Measurements from ENCODE around the gene GFPT1.
"Not testable (repeated sequence)": the region's sequence is repeated elsewhere in the genome, so short reads cannot be mapped to it uniquely, and the experiment has no call there.

GFPT1 gene

DNA sequence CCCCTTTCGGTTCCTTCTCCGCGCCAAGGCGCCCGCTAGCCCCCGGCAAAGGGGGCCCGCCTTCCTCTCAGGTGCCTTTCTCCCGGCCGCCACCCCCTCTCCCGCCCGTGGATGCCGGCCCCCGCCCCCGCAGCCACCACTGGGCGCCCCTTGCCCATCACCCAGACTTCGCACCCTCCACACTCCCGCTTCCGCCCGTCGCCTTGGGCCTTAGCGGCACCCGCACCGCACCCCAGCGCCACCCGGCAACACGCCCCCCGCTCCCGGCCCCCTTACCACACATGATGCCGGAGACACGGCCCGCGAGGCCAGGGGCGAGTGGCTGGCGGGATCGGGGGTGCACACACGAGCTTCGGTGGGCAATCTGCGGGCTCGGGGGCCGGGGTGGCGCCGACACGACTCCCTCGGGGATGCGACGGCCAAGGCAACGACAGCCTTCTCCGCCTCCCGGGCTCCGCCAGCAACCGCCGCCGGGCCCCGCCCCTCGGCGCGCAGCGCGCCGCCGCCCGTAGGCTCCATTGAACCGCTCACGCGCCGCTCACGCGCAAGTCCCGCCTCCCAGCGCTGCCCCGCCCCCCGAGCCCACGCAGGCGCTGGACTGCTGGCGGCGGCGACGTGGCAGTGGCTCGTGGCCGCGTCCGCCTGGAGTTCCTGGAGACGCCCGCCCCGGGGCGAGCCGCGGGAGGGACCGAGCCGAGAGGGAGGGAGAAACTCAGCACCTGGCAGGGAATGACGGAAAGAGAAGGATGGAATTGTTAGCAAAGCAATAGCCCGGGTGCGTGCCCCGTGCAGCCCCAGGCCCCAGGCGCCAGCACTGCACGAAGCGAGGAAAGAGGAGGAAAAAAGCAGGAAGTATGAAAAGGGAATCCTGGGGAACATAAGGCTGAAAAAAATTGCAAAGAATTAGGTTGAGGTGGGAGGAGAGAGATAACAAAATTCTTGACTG is at the start of gene GFPT1:
GFPT1 (minus strand) TSS at position 439 of the 946 bp plus-strand sequence; CDS start at position 283, 156 bp downstream.
- peak; percentile 91 for DNase-seq

DNA sequence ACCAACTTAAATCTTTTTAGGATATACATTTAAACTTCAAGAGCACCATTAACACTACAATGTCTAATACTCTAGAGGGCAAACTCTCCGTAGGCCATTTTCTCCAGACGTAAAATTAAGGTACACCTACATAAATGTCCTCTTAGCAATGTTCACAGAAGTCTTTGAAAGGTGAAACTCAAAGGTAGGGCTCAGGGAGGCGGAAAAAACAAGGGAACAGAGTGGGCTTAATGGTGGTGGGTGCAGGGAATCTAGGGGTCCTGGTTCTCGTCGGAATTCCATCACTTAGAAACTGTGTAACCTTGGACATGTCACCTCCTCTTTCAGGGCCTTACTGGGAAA is 49.5 kb upstream of the GFPT1 start:
- peak; percentile 46 for DNase-seq

DNA sequence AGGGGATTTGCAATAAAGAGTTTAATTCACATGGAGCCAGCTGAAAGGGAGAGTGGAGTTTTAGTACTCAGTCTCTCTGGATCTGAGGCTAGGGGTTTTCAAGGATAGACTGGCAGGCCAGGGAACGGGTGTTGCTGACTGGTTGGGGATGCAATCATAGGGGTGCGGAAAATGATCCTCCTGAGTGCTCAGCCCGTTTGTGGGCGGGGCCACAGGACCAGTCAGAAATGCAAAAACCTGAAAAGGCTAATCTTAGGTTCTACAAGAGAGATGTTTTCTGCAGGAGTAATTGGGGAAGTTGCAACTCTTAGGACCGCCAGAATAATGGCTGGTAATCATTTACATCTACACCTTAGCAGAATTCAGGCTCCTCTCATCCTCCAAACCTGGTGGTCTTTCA is 47.7 kb upstream of the GFPT1 start:
- DNase-seq, result no peak

DNA sequence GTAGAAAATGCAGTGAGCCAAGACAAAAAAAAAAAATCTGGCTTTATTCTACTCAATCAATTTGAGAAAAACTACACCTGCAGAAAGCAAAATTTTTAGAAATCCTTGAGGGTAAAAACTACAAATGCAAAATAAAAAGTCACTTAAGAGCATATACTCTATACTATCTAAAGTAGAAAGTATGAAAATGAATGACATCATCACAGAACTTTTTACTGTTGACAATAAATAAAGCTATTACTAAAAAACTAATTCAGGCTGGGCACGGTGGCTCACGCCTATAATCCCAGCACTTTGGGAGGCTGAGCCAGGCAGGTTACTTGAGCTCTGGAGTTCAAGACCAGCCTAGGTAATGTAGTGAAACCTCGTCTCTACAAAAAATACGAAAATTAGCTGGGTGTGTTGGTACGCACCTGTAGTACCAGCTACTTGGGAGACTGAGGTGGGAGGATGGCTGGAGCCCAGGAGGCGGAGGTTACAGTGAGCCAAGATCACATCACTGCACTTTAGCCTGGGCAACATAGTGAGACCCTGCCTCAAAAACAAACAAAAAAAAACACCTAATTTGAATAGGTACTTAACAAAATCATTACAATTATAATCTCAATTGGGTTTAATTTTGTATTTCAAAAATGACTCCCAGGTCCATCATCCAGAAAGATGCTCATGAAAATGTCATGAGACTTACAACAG is 42.6 kb upstream of the GFPT1 start:
- DNase-seq, result no peak

DNA sequence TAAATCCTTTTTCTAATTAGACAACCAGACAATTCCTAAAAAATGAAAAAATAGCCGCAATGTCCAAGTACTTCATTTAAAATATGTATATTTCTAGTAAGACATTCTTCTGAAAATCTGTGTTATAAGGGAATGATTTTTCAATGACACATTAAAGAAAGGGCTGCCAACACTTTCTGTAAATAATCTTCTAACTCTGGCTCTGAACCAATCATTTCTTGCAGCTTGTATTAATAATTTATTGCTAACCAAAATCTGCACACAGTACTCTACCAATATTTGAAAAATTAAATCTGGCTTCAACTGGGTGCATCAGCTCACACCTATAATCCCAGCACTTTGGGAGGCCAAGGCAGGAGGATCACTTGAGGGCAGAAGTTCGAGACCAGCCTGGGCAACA is 42.0 kb upstream of the GFPT1 start:
- no peak for DNase-seq

DNA sequence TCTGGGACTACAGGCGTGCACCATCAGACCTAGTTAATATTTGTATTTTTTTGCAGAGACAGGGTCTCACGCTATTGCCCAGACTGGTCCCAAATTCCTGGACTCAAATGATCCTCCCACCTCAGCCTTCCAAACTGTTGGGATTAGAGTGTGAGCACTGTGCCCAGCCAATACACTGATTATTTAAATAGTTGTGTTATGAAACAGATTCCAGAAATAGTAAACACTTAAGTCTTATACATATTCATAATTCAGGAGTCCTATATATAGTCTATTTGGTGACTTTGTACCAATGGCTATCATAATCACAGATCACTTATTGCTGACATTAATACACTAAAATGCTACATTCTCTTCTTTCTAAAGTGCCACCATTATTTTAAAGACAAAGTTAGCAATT is 37.4 kb upstream of the GFPT1 start:
- no peak for DNase-seq

DNA sequence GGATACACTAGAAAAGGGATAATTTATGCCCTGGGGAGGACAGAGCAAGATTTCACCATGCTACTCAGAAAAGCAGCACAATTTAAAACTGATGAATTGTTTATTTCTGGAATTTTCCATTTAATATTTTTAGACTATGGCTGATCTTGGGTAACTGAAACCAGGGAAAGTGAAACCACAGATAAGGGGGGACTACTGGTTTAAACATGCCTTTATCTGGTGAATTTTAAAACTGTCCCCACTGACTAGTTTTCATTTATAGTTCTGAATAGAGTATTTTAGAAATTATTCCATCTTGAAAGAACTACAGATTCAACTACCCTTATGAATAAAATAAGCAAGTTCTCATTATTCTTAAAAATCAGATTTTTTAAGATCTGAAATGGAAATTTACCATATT is 35.2 kb upstream of the GFPT1 start:
- no peak for DNase-seq

DNA sequence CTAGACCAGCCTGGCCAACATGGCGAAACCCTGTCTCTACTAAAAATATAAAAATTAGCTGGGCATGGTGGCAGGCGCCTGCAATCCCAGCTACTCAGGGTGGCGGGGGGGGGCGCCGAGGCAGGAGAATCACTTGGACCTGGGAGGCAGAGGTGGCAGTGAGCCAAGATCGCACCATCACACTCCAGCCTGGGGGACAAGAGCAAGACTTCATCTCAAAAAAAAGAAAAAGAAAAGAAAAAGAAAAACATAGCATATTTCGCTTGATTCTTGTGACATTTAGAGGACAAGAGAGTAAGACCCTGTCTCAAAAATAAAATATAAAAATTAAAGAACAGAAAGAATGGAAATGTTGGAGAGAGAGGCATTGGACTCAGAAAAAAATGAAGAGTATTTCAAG is 32.1 kb upstream of the GFPT1 start:
- DNase-seq, result not testable (repeated sequence)

DNA sequence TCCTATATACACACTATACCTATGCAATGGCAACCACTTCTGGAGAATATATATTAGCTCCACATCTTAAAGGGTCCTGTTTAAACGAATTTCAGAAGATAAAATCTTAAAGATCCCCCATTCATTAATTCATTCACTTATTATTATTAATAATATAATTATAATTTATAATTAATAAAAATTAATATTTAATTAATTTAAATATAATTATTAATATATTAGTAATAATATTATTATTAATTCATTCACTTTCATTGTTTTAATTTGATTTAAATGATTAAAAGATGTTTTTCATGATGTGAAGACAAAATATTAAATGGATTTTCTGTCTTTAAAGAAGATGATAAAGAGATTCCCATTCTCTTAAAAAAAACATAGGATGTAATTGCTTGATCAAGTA is 29.1 kb upstream of the GFPT1 start:
- no peak for DNase-seq

DNA sequence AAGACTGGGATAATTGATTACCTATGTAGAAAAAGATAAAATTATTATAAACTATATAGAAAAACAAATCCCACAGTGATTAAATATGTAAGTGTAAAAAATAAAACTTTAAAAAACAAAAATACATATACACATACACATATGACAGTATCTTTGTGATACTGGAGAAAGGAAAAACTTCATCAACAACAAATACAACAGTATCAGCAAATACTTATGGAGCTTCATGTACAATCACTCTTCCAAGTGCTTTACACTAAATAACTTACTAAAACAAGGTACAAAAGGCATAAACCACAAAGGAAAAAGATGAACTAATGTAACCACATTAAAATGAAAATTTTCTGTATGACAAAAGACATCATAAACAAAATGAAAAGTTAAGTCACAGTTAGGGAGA is 24.1 kb upstream of the GFPT1 start:
- DNase-seq, result no peak

DNA sequence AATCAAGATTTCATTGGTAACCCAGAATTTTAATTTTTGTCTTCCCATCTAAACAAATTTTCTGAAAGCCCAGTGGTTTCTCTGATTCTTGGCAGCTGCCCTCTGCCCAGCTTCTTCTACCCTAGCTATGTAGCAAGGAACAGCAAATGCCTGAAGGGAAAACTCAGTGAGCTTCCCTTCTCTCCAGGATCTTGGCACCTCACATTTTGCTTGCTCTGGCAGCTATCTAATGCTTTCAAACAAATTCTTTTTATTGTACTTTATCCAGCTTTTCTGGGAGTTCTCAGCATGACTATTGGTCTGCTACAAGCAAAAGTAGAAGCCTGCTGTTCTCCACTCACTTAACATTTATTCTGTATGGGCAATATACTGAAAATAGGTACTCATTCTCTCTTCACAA is 18.3 kb upstream of the GFPT1 start:
- DNase-seq, result no peak

DNA sequence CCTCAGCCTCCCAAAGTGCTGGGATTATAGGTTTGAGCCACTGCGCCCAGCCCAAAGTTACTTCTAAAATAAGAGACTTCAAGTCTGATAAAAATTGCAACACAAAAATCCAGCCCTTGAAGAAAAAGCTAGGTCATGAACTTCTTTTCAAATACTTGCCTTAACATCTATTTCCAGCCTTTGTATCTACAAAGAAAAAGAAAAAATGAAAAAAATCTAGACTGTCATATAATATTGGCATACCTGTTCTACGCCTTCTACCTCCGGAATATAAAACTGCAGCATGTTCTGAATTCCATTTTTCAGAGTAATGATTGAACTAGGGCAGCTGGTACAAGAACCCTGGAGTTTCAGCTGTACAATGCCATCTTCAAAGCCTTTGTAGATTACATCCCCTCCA is 13.1 kb upstream of the GFPT1 start:
- no peak for DNase-seq

DNA sequence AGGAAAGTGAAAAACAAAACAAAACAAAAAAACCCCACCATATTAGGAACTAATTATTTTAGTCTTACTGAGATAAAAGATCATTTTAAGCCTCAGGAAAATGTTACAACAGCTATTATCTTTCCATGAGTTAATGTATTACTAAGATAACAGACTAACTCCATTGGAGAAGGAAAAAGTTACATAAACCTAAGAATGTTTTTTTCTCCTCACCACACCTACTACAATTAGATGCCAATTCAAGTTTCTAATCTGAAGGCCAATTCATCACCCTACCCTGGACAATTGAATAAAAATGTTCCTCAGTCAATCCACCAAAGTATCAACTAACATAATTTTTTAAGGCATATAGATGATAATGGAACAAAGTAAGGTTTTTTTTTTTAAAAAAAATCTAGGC is 10.2 kb upstream of the GFPT1 start:
- no peak for DNase-seq

DNA sequence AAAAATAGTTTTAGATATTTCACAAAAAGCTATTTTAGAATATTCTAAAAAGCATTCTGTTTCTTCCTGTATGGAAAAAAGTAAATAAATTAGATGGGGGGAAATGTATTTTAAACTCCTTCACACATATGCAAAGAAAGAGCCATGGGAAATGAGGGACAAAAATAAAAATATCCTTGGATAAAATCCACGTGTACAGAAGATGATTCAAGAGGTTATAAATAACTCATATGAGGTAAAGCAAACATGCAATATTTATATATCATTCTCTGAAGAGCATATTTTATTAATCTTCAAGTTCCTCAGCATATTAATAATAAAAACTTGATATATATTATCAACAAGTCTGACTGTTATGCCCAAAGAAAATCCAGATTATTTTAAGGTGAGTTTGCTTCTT is 8.8 kb upstream of the GFPT1 start:
- DNase-seq, result no peak

DNA sequence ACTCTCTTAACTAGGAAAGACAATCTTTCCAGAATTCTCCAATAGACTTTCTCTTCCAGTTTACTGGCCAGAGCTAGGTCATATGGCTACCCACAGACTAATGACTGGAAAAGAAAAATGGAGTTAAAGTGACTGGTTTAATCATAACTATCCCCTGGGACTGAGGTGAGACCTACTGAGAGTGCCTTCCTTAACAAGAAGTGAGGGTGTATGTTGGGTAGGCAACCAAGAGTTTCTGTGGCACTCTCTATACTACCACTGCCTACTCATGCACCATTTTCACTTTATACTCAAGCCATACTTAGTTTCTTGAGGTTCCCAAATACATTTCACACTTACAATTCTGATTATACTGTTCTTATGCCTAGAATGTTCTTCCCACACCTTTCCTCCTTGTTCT is 6.9 kb upstream of the GFPT1 start:
- DNase-seq, result no peak

DNA sequence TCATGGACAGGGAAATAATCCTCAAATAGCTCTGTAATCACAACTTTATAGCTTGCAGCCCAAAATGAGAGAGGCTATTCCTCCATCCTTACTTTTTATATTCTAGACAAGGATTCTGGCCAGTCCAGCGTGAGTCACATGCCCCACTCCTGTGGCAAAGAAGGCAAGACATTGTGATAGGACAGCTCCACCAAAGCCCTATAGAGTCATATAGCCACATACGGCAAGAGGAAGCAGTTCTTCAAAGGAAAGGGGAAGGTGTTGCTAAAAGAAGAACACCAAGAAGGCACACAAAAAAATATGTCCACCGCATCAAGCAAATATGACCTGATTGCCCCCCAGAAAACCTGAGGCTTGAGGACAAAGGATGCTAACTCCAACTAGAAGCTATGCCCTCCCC is 3.4 kb upstream of the GFPT1 start:
- DNase-seq, result no peak

DNA sequence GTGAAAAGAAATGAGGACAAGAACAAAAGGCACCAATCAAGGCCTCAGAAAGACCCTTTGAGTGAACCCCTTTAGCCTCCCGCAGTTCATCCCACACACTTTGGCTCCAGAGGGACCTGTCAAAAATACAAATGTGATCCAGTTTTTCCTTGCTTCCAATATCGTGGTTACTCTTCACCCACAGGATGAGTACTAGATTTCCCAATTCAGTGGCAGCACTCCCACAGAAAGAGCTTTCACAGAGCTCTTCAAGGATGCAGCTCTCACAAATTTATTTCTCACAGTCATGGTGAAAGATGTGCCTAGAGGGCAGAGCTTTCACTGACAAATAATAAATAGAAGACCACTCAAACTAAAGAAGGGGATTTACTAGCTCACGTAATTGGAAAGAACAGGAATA is 3.0 kb upstream of the GFPT1 start:
- no peak for DNase-seq

DNA sequence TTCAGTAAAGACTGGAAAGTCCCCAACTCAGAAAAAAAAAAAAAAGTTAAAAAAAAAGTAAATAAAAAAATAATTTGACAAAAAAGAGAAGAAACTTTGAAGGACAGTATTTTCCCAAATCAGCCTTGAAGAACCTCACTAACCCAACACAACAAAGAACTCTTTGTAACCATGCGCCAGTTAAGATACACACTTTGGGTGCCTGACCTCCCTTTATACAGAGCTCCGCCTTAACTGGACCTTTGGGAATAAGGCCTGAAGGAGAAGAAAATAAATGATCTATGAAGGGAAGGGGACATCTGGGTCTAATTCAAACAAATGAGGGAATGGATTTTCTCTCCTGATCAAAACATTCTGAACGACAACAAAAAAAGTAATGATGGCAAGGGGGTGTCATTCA is 2.2 kb upstream of the GFPT1 start:
- no peak for DNase-seq

DNA sequence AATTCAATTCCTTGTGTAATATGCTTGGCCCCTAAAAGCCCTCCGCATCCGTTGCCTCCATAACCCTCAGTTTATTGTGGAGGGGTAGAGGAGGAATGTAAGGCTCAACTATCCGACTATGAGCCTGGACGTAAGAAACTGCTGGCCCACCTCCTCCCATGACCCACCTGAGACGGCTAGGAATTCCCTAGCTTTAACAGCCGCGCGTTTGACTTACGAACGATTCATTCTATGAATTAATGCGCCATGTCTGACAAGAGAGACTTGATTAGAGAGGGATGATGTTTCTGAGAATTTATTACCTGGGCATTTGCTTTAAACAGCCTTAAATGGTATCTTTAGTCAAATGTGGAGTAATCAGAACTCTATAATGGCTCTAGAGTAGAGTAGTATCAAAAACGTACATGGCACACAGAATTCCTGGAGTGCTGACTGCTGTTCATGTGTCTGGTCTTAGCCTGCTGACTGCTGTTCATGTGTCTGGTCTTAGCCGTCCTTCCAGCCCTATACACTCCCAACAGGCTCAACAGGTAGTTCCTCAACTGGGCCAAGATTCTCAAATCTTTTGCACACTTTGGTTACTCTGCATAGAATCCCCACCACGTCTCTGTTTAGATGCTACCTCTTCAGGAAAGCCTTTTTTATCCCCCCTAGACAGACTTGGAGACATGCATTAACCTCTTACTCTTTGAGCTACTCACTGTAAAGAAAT is 899 bp upstream of the GFPT1 start:
- peak; percentile 59 for DNase-seq

DNA sequence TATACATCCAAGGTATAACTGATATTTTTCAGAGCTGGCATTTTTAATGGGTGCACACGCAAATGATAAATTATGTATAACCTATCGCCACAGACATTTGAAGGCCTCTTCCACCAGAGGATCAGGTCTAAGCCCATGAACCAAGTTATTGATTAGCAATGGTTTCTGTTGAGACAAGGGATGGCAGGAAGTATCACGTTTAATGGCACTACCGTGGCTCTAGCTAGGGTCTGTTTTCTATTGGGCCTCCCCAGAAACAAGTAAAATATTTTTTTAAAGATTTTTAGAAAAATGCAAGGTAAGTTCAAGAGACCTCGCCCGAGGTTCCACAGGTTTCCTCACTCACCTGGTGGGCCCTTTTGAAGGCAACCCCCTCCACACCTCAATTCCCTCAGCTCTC is 667 bp downstream of the GFPT1 start:
- peak; percentile 45 for DNase-seq

DNA sequence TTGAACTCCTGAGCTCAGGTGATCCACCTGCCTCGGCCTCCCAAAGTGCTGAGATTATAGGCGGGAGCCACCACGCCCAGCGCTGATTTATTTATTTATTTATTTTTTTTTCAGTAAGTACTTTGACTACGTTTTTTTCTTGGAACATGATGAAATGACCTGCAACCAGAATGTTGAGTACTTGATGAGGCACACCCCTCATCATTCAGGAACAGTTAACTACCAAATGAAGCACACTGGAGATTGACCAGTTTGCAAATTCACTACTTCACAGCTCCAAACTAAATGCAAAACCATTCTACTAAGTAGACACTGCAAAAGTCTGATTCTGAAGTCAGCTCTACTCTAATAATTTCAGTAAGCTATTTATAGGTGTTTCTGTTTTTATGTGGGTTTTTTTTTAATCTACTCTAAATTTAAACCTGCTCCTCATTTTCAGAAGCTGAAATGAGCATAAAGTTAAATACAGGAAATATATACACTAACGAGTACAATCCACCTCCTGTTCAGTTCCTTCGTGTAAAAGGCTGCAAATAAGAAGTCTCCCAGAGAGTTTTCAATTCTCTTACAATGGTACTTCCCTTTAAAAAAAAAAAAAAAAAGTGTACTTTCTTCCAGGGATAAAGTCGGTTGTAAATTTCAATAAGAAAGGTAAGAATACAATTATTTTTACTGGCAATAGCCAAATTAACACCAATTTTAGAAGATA is 1.4 kb downstream of the GFPT1 start:
- DNase-seq, result no peak

DNA sequence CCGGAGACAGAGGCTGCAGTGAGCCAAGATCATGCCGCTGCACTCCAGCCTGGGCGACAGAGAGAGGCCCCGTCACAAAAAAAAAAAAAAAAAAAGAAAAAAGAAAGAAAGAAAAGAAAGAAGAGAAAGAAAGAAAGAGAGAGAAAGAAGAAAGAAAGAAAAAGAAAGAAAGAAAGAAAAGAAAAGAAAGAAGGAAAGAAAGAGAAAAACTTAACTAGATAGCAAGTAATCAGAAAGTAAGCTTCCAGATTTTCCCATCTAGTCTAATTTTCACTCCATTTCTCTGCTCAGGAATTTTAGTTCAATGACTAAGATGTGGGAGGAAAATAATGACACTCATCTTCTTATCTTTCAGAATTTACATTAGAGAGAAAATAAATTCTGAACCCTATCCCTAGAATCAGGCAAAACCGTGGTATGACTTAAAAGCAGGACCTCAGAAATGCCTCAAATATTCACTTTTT is 2.4 kb downstream of the GFPT1 start:
- DNase-seq, result no peak

DNA sequence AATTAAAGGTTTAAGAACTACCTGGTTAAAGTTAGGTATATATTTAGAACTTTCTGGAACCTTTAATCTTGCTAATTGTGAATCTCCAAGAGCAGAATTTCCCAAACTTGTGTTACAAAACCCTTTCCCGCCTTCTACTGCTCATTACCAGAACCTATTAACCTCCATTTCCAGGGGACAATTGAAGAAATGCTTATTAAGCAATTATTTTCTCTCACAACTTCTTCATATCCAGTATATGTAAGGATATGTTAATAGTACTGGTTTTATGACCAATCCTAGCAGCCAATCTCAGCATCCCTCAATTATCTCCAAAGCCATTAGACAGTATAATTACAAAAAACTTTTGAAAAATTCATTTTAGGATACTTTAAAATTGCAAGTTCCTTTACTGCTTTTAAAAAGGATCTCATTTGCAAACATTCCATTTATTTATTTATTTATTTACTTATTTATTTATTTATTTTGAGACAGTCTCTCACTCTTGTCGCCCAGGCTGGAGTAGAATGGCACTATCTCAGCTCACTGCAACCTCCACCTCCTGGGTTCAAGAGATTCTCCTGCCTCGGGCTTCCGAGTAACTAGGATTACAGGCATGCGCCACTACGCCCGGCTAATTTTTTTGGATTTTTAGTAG is 3.7 kb downstream of the GFPT1 start:
- DNase-seq, result no peak
